GM23338 (cell line): ENCODE data around the gene PRKAG1. TPM values are rescaled to one million over a fixed set of nuclear protein-coding genes. Genes with fewer than 3 reads are reported as not detected.

Source experiments
- ATAC-seq: fragments of 200-7000 bp; cut with Tn5 transposase; 3 replicates; pipeline ENCODE4 v1.9.1; 2020
- DNase-seq: peaks from one replicate; pipeline ENCODE4 v3.0.0-alpha.2; 2015; ENCODE audit warnings: low spot score
- H2AFZ ChIP-seq: fragments of 200-600 bp; sonication (generic); 2 replicates; pipeline ENCODE4 v1.8.0; 2016; ENCODE audit warnings: antibody characterized with exemption, mild to moderate bottlenecking, moderate library complexity
- H3F3A ChIP-seq: fragments of 200-600 bp; sonication (generic); replicated peaks from 2 replicates; pipeline ENCODE4 v1.8.0; 2017; ENCODE audit warnings: antibody characterized with exemption, mixed run types, low read depth
- H3K27ac ChIP-seq: fragments of 200-600 bp; sonication (generic); 2 replicates; pipeline ENCODE4 v1.6.1; 2016; ENCODE audit warnings: low read depth
- H3K27me3 ChIP-seq: fragments of 200-600 bp; sonication (generic); 2 replicates; pipeline ENCODE4 v1.8.0; 2016; ENCODE audit warnings: mild to moderate bottlenecking, mixed run types, moderate library complexity; ENCODE audit not compliant: insufficient read depth
- H3K36me3 ChIP-seq: fragments of 200-600 bp; sonication (generic); 2 replicates; pipeline ENCODE4 v1.8.0; 2016; ENCODE audit warnings: mild to moderate bottlenecking; ENCODE audit not compliant: insufficient read depth
- H3K4me1 ChIP-seq: fragments of 200-600 bp; sonication (generic); 2 replicates; pipeline ENCODE4 v1.8.0; 2016; ENCODE audit warnings: mild to moderate bottlenecking, moderate library complexity; ENCODE audit not compliant: insufficient read depth
- H3K4me2 ChIP-seq: fragments of 200-600 bp; sonication (generic); 2 replicates; pipeline ENCODE4 v1.7.1; 2017; ENCODE audit warnings: mixed run types
- H3K4me3 ChIP-seq: fragments of 200-600 bp; sonication (generic); 2 replicates; pipeline ENCODE4 v1.6.1; 2016; ENCODE audit warnings: mixed run types
- H3K79me2 ChIP-seq: fragments of 200-600 bp; sonication (generic); replicated peaks from 2 replicates; pipeline ENCODE4 v1.8.0; 2017; ENCODE audit warnings: mild to moderate bottlenecking; ENCODE audit not compliant: insufficient read depth
- H3K9me2 ChIP-seq: fragments of 200-600 bp; sonication (generic); 2 replicates; pipeline ENCODE4 v1.8.0; 2017; ENCODE audit not compliant: insufficient read depth
- H4K20me1 ChIP-seq: fragments of 200-600 bp; sonication (generic); replicated peaks from 2 replicates; pipeline ENCODE4 v1.8.0; 2017; ENCODE audit warnings: mild to moderate bottlenecking; ENCODE audit not compliant: insufficient read depth
- H3K27ac Mint-ChIP-seq: 2 replicates; pipeline ENCODE4 v1.8.0; 2020; ENCODE audit warnings: inconsistent platforms, mild to moderate bottlenecking, moderate library complexity, mixed read lengths
- H3K27me3 Mint-ChIP-seq: 3 replicates; pipeline ENCODE4 v1.8.0; 2022; ENCODE audit warnings: low read depth, mild to moderate bottlenecking, moderate library complexity, mixed read lengths, inconsistent platforms; ENCODE audit not compliant: insufficient read depth, poor library complexity
- H3K36me3 Mint-ChIP-seq: 3 replicates; pipeline ENCODE4 v1.8.0; 2021; ENCODE audit warnings: low read depth, mild to moderate bottlenecking, inconsistent platforms, moderate library complexity, mixed read lengths
- H3K4me1 Mint-ChIP-seq: 3 replicates; pipeline ENCODE4 v1.8.0; 2020; ENCODE audit warnings: mild to moderate bottlenecking, inconsistent platforms, mixed read lengths
- H3K4me3 Mint-ChIP-seq: 3 replicates; pipeline ENCODE4 v1.8.0; 2021; ENCODE audit warnings: moderate library complexity, mild to moderate bottlenecking, inconsistent platforms, mixed read lengths
- H3K9me3 Mint-ChIP-seq: 3 replicates; pipeline ENCODE4 v1.8.0; 2020; ENCODE audit warnings: moderate library complexity, mild to moderate bottlenecking, inconsistent platforms, mixed read lengths
- CREB1 ChIP-seq: fragments of 250-450 bp; sonication (Bioruptor Pico); IDR thresholded peaks from 2 replicates; pipeline ENCODE4 v1.5.0; 2020; ENCODE audit warnings: low read depth, mild to moderate bottlenecking, moderate library complexity
- ETS1 ChIP-seq: IDR thresholded peaks from 2 replicates; pipeline ENCODE4 v1.6.1; 2016; ENCODE audit warnings: antibody characterized with exemption
- EZH2 ChIP-seq: fragments of 200-600 bp; sonication (generic); IDR thresholded peaks from one replicate; pipeline ENCODE4 v1.8.0; 2017; ENCODE audit warnings: antibody characterized with exemption, mild to moderate bottlenecking, low read depth; ENCODE audit not compliant: unreplicated experiment
- EZH2phosphoT487 ChIP-seq: fragments of 200-600 bp; sonication (generic); IDR thresholded peaks from one replicate; pipeline ENCODE4 v1.8.1; 2018; ENCODE audit warnings: antibody characterized with exemption; ENCODE audit not compliant: unreplicated experiment
- JUNB ChIP-seq: IDR thresholded peaks from one replicate; pipeline ENCODE4 v1.6.1; 2016; ENCODE audit warnings: antibody characterized with exemption; ENCODE audit not compliant: unreplicated experiment
- NANOG ChIP-seq: IDR thresholded peaks from 2 replicates; pipeline ENCODE4 v1.6.1; 2016; ENCODE audit warnings: antibody characterized with exemption, borderline replicate concordance
- POLR2AphosphoS5 ChIP-seq: IDR thresholded peaks from 2 replicates; pipeline ENCODE4 v1.6.1; 2016; ENCODE audit warnings: antibody characterized with exemption, low read depth
- REST ChIP-seq: IDR thresholded peaks from one replicate; pipeline ENCODE4 v1.6.1; 2018; ENCODE audit warnings: antibody characterized with exemption; ENCODE audit not compliant: unreplicated experiment
- ZNF331 ChIP-seq: fragments of 250-450 bp; sonication (Bioruptor Pico); IDR thresholded peaks from 2 replicates; pipeline ENCODE4 v1.5.0; 2020; ENCODE audit warnings: low read depth, mild to moderate bottlenecking, moderate library complexity
- polyA plus RNA-seq: library from polyadenylated mRNA; unstranded; fragments of >200 nt; fragmentation: Nextera tagmentation; extraction: Ambion mirVana; gene quantifications from 2 replicates; pipeline ENCODE4 v1.2.1, GENCODE V29; 2016
- total RNA-seq: library from RNA; depleted of rRNA; stranded (reverse); fragments of >200 nt; shearing (Covaris generic); gene quantifications from 2 replicates; pipeline ENCODE4 v1.2.3, GENCODE V29; 2014
- TF ChIP-seq, protein P1 (sequence below), 2 experiments: fragments of 200-600 bp in 1 of 2; sonication (generic) in 1 of 2; conservative IDR thresholded peaks; 2 replicates each; pipeline versions ENCODE4 v1.5.1 to v1.6.1; 2016 to 2017; ENCODE audit warnings: antibody characterized with exemption in 2 of 2, low read depth in 2 of 2, mild to moderate bottlenecking in 2 of 2, moderate library complexity in 1 of 2

Gene PRKAG1
- total and polyA plus RNA-seq, 2 experiments from 2014 or later = 19.9 to 35.4 TPM

- no peak for TF ChIP-seq EZH2phosphoT487
- TF ChIP-seq CREB1 = no peak
- TF ChIP-seq POLR2AphosphoS5 = no peak
- TF ChIP-seq JUNB = no peak
- no peak for TF ChIP-seq REST
- no peak for TF ChIP-seq NANOG
- no peak for TF ChIP-seq ZNF331
These were observed 39.3 kb upstream of the PRKAG1 start (continued) for GRCh38 chr12:49057888-49058287.

DNA sequence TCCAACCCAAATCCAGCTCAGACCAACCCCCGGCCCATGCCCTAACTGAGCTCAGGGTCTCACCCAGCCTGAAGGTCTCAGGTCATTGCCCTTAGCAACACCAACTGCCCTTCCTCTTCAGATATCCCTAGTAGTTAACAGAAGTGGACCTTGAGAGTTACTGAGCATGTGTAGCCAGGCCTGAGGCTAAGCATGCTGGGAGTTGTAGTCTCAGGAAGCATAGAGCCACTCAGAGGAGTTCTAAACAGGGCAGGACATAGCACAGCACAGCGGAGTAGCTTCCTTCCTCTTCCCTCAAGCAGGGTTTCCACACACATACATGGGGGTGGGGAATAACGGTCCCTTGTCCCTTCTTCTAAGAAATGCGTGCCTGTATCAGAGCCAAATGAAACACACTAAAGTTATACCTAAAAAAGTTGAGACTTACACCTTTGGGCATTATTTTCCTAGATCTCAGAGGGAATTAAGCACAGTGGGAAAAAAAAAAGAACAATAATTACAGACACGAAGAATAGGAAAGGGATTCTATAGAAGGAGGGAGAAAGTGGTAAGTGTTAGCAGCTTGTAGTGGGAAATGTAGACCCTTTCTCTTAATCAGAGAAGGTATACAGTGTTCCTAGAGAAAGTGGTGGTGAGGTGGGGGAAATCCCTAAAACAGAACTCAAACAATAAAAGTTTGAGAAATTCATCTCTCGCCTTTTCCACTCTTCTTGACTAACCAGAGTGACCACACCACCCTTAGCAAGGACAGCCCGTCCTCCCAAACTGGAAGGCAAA, 37.6 kb upstream of the PRKAG1 start:
- Mint-ChIP-seq H3K4me3 (peak overlapping the region; percentile 97), H3K4me1 (peaks cover 44% of the 10 kb centered on the region), H3K36me3 (peaks cover 48% of the 10 kb centered on the region), H3K27me3 (peaks cover 27% of the 10 kb centered on the region), H3K27ac (peak overlapping the region; percentile 82), H3K9me3 (no peaks in the 10 kb centered on the region)
- peak; percentile 68 for ATAC-seq
- DNase-seq = peak; percentile 81
- peaks cover 29% of the 10 kb centered on the region for H3K4me1 ChIP-seq
- TF ChIP-seq EZH2 (no peak), POLR2AphosphoS5 (no peak), ETS1 (peak; percentile 71; the same call in 1 of the 2 replicates)
- TF ChIP-seq, protein P1, sequence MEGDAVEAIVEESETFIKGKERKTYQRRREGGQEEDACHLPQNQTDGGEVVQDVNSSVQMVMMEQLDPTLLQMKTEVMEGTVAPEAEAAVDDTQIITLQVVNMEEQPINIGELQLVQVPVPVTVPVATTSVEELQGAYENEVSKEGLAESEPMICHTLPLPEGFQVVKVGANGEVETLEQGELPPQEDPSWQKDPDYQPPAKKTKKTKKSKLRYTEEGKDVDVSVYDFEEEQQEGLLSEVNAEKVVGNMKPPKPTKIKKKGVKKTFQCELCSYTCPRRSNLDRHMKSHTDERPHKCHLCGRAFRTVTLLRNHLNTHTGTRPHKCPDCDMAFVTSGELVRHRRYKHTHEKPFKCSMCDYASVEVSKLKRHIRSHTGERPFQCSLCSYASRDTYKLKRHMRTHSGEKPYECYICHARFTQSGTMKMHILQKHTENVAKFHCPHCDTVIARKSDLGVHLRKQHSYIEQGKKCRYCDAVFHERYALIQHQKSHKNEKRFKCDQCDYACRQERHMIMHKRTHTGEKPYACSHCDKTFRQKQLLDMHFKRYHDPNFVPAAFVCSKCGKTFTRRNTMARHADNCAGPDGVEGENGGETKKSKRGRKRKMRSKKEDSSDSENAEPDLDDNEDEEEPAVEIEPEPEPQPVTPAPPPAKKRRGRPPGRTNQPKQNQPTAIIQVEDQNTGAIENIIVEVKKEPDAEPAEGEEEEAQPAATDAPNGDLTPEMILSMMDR (conservative IDR thresholded peaks at IDR 0.05; ENCODE audit: low read depth in 2 of 2) = no peak
- no peaks in the 10 kb centered on the region for H3K9me2 ChIP-seq
- H3K27me3 ChIP-seq = no peaks in the 10 kb centered on the region
- H3K79me2 ChIP-seq = peaks cover 66% of the 10 kb centered on the region
- H3K4me2 ChIP-seq = peak overlapping the region; percentile 98
- peaks cover 61% of the 10 kb centered on the region for H4K20me1 ChIP-seq
- no peak overlapping the region for H2AFZ ChIP-seq
- peak overlapping the region; percentile 99 for H3K4me3 ChIP-seq
- H3K36me3 ChIP-seq = peaks cover 16% of the 10 kb centered on the region; the same call in 1 of the 2 replicates
- no peak overlapping the region for H3K27ac ChIP-seq
- no peaks in the 10 kb centered on the region for H3F3A ChIP-seq
